Stimulated activated CD8-positive, alpha-beta memory T cell treated with anti-CD3 and anti-CD28 coated beads, Interleukin-7, amount 100 ng/mL, for 1 hour (primary cell): ENCODE measurements around the gene ITSN1.
"Not testable (repeated sequence)": the region's sequence is repeated elsewhere in the genome, so short reads cannot be mapped to it uniquely, and the experiment has no call there.

Experiments
- DNase-seq, 2 donors: peaks; one replicate each; pipeline ENCODE4 v3.0.0-alpha.2; 2020; ENCODE audit warnings: low read depth in 2 of 2

The ITSN1 gene

DNA sequence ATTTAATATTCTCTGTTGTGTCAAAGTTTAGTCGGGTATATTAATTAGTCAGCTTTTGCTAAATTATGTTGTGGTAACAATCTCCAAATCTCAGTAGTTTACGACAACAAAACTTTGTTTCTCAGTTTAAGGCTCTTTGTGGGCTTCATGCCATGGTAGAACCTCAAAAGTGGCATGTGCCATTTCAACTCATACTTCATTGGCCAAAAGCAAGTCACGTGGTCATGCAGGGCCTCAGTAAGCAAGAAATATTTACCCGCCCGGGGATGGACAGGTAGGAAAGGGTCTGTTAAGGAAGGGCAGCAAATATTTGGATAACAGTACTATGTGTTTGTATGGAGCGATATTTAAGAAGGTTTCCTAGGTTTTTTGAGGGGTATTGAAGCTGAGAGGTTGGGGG is 38.6 kb downstream of the ITSN1 start:
- no peak for DNase-seq

DNA sequence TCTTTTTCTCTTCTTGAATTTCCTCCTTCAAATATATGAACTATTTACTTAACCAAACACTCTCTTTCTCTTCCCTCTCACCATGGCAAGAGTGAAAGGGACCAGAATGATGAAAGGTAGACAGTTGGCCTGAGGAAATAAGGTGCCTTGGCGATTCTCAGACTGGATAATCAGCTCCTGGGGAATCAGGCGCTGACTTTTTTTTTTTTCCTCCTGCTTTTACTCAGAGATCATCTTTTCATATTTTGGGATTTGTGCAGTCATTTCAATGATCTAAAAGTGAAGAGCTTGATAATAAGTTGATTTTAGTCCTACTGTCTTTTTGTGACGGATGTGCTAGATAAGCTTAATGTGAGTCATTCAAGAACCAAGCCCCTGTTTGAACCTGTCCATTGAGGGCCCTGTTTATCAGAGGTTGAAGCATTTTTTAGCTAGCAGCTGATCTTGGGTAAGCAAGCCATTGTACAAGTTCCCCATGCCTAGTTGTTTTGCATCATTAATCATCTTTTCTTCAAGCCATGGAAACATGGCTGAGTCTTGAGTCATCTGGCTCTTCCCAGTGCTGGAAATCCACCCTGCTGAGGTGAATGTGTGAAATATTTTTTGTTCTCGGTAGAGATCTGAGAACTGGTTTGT is 40.8 kb downstream of the ITSN1 start:
- DNase-seq, result no peak

DNA sequence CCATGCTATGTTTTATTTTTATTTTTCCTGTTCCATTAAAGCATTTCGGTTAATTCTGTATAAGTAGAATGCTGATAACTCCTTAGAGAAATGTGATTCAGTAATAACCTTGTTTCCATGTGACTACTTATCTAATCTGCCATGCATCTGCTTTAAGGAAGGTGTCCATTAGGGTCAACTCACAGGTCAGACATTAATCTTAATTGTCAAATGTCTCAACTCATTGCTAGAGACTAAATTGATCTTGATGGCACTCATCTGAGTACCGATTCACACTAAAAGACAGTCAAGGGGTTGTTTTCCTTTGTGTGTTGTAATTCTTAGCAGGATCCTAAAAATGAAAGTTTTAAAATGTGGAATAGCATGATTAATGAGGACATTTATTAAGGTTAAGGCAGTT is 41.8 kb downstream of the ITSN1 start:
- DNase-seq, result no peak

DNA sequence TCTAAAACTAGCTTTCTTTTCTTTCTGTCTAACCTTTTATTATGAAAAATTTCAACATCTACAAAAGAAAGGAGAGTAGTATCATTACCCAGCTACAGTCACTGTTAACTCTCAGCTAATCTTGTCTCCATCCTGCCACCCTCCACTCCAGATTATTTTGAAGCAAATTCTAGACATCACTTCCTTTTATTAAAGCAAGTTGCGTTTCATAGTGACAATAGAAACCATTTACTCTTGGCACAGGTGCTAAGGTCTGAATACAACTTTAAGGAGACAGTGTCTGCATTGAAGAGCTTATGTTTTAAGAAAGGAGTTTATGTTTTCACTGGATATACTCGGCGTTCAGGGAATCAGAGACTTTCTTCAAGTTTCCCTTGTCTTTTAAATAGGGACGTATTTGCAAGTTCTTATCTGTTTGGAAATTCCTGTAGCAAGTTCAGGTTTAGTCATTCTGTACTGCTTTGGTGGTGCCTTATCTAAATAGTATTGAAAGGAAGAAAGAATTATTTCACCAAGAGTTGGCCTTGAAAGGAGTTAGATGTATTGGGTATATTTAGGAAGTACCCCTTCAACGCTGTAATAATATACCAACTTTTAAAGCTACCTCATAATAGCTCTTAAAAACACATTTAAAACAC is 42.7 kb downstream of the ITSN1 start:
- DNase-seq, result no peak

DNA sequence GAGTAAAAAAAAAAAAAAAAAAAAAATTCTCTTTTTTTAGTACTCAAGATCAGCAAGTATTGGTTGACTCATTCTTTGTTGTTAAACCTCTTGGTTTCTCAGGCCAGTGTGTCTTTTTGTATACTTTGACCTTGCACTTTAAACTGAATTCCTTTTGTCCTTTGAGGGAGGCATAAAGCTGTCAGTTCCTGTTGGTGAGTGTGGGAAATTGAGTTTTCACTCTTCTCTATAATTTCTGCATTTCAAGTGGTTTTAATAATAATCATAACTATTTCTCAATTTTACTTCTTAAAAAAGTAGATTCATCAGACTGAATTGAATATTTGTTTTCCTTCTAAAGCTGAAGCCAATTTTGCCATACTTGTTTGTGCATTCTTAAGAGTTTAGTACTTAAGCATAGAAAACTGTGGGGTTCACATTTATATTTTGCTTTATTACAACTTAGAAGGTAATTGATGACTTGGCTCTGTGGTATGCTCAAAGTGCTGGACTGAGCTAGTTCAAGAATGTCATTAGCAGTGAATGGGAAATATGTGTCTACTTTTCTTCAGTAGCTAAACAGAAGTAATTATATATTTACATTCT is 43.4 kb downstream of the ITSN1 start:
- no peak for DNase-seq

DNA sequence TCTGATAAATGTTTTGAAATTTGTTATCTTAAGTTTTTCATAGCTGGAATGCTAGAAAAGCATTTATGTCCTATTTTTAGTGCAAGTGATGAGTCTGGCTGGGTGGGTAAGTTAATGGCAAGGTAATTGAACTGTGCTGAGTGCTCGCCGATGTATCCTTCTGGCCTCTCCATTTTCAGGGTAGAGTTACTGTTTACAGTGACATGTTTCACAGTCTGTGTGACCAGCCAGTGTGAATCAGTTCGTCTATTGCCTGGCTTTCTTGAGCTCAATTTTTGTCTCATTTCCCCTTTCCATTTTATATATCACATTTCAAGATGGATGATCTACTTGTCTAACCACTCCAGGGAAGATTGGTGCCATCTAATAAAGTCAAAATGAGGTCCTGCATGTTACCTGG is 44.1 kb downstream of the ITSN1 start:
- DNase-seq, result no peak

DNA sequence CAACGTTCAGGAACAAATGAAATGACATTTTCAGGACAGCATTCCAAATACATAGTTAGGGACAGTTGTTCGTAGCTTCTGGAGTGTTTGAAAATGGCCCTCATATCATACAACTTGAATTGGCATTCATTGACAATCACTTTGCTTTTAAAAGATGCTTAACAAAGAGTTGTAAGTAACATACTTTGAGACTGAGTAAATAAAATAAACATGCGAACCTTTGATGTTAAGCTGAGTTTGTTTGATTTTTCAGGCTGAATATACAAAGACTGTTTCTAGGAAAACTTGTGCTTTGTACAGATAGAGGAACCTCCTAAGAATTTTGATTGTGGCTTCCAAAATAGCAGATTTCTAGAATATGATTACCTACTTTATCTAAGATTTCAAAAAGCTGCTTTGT is 45.3 kb downstream of the ITSN1 start:
- DNase-seq, result no peak

DNA sequence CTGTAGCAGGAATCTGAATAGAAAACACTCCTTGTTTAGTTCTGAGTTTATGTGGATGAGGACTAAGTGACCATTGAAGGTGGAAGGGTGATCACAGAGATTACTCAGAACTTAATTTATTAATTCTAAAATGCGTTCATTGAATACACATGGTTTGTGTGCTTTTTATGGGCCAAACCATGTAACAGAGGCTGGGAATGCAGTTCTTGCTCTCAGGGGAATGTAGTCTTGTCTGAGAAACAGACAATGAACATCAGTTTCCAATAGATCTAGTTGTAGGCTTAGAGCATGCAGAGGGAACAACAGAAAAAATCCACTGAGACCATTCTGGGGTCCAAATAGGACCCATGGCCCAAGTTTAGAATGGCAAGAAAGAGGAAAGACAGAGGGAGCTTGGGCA is 46.1 kb downstream of the ITSN1 start:
- no peak for DNase-seq

DNA sequence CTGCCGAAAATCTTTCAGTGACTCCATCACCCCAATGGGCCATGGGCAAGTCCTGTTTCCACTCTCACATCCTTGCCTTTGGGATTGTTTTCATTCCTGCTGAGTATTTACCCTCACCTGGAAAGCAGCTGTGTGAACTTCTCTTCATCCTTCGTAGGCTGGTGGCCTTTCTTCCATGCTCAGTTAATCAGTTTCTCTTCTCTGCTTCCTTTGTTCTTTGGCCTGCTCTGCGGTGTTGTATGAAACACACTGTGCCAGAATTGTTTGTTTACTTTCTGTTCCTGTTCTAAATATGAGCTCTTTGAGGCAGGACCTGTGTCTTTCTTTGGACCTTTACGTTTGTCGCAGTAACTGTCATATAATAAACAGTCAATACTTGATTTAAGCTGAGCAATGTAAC is 48.6 kb downstream of the ITSN1 start:
- no peak for DNase-seq

DNA sequence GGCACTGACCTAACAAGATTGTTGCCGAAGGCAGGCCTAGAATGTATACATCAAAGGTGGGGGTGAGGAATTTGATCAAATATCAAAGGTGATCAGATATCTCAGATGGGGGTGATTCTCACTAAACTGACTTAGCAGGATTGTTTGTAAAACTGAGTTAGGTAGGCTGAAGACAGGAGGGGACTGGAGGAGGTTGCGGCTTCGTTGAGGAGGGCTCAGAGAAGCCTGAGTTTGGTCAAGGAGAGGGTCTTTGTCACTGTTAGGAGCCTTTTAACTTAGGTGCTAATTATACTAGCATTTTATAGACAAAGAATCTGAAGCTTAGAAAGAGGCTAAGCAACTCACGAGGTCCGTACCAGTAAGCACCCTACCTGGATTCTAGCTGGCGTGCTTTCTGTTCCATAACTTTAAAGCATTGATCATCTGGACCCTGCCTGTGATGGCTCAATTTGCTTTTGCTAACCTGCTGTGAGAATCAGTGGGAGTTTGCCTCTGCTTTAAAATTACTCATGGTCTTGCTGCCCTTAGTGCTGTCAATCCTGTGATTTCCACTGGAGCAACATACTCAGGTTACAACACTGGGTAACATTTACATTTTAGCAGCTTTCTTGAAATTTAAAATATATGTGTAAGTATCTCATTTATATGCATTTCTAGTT is 49.8 kb downstream of the ITSN1 start:
- DNase-seq, result no peak

DNA sequence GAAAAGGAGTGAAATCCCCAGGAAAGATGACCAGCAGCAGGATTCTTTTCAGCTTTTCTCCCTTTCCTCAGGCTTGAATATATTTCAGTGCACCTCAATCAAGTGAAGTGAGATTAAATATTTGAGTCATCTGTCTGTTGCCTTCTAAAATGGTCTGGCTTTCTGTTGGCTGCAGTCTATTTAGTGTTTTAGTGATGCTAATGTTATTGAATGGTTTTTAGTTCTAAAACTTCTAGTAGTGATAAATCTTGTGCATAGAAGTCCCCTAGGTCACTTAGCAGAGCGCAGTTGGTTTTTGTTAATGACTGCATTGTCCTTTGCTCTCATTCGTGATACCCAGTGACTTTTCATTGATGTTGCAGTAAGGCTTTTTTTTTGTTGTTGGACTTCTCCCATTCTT is 53.5 kb downstream of the ITSN1 start:
- no peak for DNase-seq

DNA sequence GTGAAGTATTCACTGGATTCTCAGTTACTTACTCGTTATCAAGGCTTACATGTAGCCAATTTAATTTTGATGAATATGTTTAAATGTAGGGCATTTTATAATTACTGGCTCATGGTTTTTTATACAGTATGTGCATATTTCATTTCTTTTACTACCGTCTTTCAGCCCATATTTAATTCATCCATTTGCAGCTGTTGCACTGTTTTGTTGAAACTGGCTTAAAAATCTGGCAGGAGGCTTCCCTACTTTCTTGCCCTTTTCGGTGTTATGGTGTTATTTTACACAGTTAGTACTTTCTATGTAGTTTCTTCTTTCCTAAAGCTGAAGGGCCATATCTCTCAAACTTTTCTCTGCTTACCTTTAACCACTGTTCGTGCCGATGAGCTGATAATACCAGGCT is 54.2 kb downstream of the ITSN1 start:
- no peak for DNase-seq

DNA sequence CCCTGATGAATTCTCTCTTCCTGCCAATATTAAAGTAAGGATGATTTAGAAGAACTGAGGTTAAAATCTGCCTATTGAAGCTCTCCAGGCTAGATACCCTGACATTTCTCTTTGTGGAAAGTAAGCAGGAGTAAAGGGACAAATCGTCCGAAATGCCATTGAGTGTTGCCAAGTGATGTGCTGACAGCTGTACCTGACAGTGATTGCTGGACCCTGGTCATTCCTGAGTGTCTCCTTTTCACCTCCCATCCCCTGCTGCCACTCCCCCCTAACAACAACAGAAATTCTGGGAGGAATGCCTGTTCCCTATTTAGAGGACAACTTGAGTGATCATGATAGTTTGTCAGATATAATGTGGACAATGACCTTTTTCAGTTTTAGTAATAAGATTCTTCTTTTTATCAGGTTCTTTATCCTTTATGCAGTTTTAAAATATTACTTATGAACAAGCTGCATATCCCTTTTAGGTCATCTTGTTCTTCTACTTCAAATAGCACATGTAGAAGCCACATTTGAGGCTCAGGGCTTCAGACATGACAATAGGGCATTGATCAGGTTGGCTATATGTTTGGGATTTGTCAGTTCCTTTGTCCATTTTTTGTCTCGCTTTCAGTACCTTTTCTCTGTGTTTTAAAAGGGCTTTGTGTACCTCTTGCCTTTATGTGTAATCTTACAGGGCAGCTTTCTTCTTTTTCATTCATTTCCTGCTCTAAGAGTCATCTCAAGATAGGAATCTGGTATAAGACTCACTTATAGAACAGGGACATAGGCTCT is 56.0 kb downstream of the ITSN1 start:
- DNase-seq, result no peak

DNA sequence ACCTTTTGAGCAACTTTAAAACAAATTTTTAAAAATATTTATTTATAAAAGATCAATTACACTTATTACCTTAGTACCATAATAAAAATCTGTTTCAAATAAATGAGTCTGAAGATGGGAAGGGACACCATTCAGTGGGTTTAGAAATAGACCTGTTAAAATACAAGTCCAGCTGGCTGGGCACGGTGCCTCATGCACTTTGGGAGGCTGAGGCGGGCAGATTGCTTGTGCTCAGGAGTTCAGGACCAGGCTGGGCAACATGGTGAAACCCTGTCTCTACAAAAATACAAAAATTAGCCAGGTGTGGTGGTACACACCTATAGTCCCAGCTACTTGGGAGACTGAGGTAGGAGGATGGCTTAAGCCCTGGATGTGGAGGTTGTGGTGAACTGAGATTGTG is 57.0 kb downstream of the ITSN1 start:
- DNase-seq, result no peak

DNA sequence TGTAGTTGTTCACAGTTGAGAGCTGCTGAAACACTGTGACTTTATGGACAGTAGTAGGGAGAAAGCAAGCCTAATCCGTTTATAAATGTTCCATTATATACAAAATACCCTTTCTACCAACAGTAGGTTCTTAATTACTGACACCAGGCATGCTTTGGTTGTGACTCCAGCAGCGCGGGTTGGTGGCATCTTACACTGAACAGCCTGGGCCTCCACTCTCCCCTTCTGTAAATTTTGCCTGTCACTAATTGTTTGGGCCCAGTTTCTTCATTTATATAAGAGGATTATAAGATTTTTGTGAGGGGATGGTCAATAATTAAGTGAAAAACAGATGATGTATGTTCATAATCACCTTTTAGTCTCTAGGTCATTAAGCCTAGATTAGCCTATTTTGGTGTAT is 58.2 kb downstream of the ITSN1 start:
- no peak for DNase-seq

DNA sequence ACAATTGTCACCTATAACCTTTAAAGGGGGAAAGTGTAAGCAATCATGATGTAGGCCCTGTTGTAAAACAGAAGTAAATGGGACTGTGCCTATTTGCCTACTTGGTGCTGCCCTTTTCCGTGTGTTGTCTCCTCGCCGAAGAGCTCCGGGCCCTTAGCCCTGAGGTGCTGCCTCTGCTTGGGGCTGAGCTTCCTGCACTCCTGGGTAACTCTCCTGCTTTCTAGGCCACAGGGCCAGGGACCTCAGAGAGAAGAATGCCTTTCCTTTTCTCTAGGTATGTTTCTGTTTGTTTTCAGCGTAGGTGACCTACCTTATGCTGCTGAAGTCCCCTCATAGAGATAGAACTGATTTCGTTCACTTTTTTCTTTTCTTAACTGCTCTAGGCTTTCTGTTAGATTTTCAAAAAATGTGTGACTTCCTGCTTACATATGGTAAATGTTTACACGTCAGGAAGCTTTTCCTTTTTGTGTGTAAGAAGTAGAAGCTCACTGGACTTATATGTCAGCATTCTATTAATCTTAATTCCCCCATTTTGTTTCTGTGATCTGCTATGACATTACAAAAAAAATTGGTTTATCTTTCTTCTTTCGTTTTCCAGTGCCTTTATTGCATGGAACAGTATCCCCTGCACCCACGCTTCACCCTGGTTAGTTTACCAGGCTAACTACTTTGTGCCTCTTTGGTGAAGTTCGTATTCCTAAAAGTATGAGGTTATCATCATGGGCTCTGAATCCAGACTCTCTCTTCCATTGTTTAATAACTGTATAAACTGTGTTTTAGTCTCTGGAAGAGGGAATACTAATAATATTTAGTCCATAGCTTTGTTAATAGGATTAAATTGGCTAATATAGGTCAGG is 61.7 kb downstream of the ITSN1 start:
- DNase-seq, result no peak

DNA sequence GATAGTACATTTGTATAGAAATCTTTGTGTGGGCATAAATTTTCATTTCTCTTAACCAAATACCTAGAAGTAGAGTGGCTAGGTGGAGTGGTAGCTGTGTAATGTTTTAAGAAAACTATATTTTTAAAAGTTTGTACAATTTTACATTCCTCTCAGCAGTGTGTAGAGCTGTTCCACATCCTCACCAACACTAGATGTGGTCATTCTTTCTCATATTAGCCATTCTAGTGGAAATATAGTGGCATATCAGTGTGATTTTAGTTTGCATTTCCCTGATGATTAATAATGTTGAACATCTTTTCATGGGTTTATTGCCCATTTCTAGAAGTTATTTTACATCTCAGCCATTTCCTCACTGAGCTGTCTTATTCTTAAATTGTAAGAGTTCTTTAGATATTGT is 65.5 kb downstream of the ITSN1 start:
- no peak for DNase-seq

DNA sequence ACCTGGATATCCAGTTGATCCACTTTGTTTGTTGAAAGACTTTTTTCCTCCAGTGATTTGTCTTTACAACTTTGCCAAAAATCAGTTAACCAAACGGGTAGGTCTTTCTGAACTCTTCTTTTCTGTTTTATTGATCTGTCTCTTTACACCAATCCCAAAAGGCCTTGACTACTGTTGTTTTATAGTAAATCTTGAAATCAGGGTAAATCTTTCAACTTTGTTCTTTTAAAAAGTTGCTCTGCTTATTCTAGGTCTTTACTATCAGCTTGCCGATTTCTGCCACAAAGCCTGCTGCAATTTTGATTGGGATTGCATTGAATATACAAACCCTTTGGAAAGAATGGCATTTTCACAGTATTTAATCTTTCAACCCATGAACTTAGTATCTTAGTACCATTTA is 66.6 kb downstream of the ITSN1 start:
- DNase-seq, result no peak

DNA sequence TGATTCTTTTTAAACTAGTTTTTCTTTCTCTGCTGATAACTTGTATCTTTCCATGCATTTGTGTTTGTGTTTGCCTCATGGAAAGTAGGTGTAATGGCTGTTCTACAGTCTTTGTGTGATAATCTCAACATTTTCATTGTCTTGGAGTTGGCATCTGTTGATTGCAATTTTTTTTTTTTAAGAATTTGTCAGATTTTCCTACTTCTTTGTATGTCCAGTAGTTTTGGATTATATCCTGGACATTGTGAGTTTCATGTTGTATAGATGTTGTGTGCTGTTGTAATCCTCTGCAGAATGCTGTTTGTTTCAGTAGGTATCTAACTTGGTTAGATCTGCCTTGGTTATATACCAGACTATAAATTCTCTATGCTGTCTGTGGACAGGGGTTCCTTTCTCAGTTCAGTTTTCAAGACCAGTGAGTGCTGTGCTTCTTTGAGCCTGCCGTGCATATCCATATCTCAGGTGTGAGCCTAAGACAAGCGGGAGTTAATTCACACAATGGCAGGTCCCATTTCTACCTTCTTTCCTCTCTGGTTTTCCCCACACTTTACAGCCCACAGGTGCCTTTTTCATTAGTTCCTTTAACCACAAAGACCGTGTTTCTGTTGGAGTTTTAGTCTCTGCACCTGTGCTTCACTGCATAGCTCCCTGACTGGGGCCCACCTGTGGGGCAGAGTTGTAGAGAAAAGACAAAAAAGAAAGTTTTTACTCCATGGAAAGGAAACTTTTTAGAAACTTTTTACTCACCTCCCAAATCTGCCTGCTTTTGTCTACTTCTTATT is 69.9 kb downstream of the ITSN1 start:
- DNase-seq, result no peak

DNA sequence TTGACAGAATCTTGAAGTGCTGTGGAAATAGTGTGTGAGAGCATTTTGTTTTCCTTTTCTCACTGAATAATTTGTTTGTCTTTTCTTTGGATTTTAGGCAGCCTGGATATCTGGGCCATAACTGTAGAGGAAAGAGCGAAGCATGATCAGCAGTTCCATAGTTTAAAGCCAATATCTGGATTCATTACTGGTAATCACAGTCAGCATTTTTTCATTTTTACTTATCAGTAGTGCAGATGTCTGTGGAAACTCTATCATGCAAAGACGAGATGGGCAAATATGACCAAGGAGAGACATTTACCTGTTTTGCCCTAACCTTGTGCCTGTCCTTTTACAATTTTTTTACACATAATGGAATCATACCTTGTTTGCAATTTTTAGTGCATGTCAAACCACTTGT is 78.8 kb downstream of the ITSN1 start:
- no peak for DNase-seq

DNA sequence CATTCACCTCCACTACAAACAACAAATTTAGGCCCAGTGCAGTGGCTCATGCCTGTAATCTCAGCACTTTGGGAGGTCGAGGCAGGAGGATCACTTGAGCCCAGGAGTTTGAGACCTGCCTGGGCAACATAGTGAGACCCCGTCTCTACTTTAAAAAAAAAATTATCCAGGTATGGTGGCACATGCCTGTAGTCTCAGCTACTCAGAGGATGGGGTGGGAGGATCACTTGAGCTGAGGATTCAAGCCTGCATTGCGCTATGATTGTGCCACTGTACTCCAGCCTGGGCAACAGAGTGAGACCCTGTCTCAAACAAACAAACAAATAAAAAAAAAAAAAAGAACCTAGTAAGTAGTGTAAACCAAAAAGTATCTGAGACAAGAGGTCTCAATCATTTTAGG is 86.8 kb downstream of the ITSN1 start:
- not testable (repeated sequence) for DNase-seq
